ENCODE results near the gene RAI1.

RAI1 gene

GRCh38 chr17:17816240-17816814 is 135.1 kb downstream of the RAI1 start:
- no peaks in the 10 kb centered on the region for H3K9me3 ChIP-seq (ENCODE audit: low read depth, low read length)
- DNase-seq (ENCODE audit: low read depth, low spot score) = no peak
- peaks cover 81% of the 10 kb centered on the region for H3K36me3 ChIP-seq (ENCODE audit: insufficient read depth, low read length)
- no peak overlapping the region for H3K4me3 ChIP-seq
- no peak overlapping the region for H3K9ac ChIP-seq (ENCODE audit: insufficient read length)
- no peak overlapping the region for H3K27ac ChIP-seq
- TF ChIP-seq FOXP2 (optimal IDR thresholded peaks at IDR 0.05; ENCODE audit: control extremely low read depth, extremely low read length, insufficient read depth) (no peak), POLR2AphosphoS5 (IDR thresholded peaks at IDR 0.05; ENCODE audit: borderline replicate concordance, low read depth, low read length) (0 out of 2 replicates have a peak, but pooled peaks have one; percentile 7)

DNA sequence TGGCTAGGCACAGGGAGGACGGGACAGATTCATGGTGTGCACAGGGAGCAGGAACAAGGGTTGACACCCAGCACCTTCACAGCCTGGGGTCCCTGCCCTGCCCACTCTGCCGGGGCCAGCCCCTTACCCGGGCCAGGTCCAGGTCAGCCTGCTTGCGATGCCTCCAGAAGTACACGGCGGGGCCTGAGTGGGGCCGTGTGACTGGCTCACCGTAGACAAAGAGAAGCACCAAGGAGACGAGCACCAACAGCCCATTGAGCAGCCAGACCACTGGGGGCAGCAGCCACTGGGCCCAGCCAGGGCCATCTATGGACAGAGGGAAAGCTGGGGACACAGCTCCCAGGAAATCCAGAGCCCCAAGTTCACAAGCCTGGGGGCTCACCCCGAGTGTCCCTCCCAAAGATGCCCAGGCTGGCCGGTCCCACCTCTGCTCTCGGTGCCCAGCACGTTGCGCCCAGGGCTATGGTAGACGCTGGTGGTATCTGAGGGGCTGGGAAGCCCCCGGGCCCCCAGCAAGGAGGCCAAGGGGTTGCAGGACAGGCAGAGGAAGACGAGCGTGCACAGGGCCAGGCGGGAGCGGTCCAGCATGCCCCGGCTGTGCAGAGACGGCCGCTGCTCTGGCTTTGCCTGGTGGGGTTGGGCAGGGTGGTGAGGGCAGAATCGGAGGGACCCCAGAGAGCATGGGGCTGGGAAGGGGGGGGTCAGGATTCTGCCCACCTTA is 135.7 kb downstream of the RAI1 start:
- DNase-seq (ENCODE audit: low read depth, low spot score) = no peak
- Histone ChIP-seq H3K4me3 (no peak overlapping the region), H3K9ac (ENCODE audit: insufficient read length) (no peak overlapping the region), H3K27ac (no peak overlapping the region), H3K36me3 (ENCODE audit: insufficient read depth, low read length) (peaks cover 77% of the 10 kb centered on the region), H3K9me3 (ENCODE audit: low read depth, low read length) (no peaks in the 10 kb centered on the region)
- TF ChIP-seq FOXP2 (optimal IDR thresholded peaks at IDR 0.05; ENCODE audit: control extremely low read depth, extremely low read length, insufficient read depth) = no peak

DNA sequence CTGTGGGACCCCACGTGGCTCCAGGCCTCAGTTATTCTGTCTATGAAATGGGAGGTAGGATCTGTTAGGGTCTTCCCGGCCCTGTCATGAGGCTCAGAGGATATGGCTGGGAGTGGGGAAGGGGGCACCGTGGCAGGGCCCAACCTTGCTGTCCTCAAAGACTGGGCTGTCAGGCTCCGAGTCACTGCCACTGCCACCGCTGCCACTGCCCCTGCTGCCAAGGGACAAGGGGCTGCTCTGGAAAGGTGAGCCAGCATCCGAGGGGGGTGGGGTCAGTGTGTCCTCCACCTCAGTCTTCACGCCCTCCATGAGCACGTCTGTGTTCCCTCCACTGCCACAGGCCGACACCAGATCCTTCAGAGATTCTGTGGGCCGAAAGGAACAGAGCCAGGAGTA is 136.3 kb downstream of the RAI1 start:
- Histone ChIP-seq H3K9ac (ENCODE audit: insufficient read length) (no peak overlapping the region), H3K36me3 (ENCODE audit: insufficient read depth, low read length) (peaks cover 74% of the 10 kb centered on the region), H3K27ac (peak overlapping the region; percentile 36; the same call in 1 of the 2 replicates), H3K9me3 (ENCODE audit: low read depth, low read length) (no peaks in the 10 kb centered on the region), H3K4me3 (no peak overlapping the region)
- no peak for DNase-seq (ENCODE audit: low read depth, low spot score)
- TF ChIP-seq FOXP2 (optimal IDR thresholded peaks at IDR 0.05; ENCODE audit: control extremely low read depth, extremely low read length, insufficient read depth) (no peak), EZH2 (IDR thresholded peaks at IDR 0.05) (no peak)

DNA sequence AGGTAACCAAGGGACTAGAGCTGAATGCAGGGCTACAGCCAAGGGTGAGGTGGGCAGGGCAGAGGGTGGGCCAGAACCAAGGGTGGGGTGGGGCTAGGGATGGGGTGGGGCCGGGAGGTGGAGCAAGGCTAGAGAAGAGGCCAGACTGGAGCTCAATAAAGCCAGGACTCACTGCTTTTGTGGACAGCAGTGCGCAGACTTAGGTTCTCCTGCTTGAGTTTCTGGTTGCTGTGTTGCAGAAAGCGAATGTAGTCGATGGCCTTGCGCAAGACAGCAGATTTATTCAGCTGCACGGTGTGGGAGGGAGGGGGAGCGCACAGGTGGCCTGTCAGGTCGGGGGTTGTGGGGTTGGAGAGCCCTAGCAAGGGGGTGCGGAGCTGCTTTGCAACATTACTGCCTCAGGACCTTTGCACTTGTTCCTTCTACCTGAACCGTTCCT is 136.8 kb downstream of the RAI1 start:
- H3K9ac ChIP-seq (ENCODE audit: insufficient read length) = no peak overlapping the region
- TF ChIP-seq EZH2 (IDR thresholded peaks at IDR 0.05) (no peak), FOXP2 (optimal IDR thresholded peaks at IDR 0.05; ENCODE audit: control extremely low read depth, extremely low read length, insufficient read depth) (no peak), POLR2AphosphoS5 (IDR thresholded peaks at IDR 0.05; ENCODE audit: borderline replicate concordance, low read depth, low read length) (no peak)
- H3K9me3 ChIP-seq (ENCODE audit: low read depth, low read length) = no peaks in the 10 kb centered on the region
- H3K27ac ChIP-seq = no peak overlapping the region; the same call in 1 of the 2 replicates
- peaks cover 68% of the 10 kb centered on the region for H3K36me3 ChIP-seq (ENCODE audit: insufficient read depth, low read length)
- H3K4me3 ChIP-seq = no peak overlapping the region
- no peak for DNase-seq (ENCODE audit: low read depth, low spot score)

DNA sequence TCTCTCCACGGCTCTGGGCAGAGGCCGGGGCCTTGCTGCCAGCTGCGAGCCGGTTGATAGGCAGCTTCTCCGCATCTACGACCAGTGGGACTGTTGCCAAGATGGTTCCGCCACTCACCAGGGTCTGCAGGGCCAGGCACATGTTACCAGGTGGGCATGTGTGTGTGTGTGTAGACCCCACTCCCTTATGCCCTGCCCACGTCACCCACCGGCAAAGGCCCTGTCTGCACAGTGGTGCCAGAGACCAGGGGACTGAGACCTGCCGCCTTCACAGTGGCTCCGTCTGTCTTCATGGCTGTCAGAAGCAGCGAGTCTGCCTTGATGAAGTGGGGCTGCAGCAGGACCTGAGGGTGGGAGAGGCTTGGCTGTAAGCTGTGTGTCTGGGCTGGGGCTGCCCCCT is 137.9 kb downstream of the RAI1 start:
- peak overlapping the region; percentile 39; the same call in 1 of the 2 replicates for H3K27ac ChIP-seq
- H3K9ac ChIP-seq (ENCODE audit: insufficient read length) = no peak overlapping the region
- TF ChIP-seq FOXP2 (optimal IDR thresholded peaks at IDR 0.05; ENCODE audit: control extremely low read depth, extremely low read length, insufficient read depth) (no peak), POLR2AphosphoS5 (IDR thresholded peaks at IDR 0.05; ENCODE audit: borderline replicate concordance, low read depth, low read length) (no peak), EZH2 (IDR thresholded peaks at IDR 0.05) (no peak)
- no peak overlapping the region for H3K4me3 ChIP-seq
- no peaks in the 10 kb centered on the region for H3K9me3 ChIP-seq (ENCODE audit: low read depth, low read length)
- peaks cover 62% of the 10 kb centered on the region for H3K36me3 ChIP-seq (ENCODE audit: insufficient read depth, low read length)
- no peak for DNase-seq (ENCODE audit: low read depth, low spot score)

DNA sequence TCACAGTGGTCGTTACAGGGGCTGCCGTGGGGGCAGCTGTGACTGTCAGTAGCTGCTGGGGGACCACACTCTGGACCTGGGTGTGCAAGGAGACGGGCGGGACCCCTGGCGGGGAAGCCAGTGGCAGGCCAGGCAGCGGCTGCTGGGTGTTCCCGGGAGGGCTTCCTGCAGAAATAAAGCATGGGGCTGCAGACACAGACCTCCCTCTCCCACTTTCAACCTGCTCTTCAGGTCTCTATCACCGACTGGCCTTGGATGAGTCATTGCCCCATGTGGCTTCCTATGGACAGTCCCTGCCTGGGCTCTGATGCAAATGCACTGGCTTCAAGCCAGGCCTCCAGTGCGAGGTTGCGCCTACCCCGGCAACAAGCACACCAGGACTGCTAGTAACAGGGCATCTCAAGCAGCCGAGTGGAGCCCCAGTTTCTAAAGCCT is 138.3 kb downstream of the RAI1 start:
- no peak for TF ChIP-seq EZH2 (IDR thresholded peaks at IDR 0.05)
- no peak for TF ChIP-seq POLR2AphosphoS5 (IDR thresholded peaks at IDR 0.05; ENCODE audit: borderline replicate concordance, low read depth, low read length)
- TF ChIP-seq FOXP2 (optimal IDR thresholded peaks at IDR 0.05; ENCODE audit: control extremely low read depth, extremely low read length, insufficient read depth) = no peak
- Histone ChIP-seq H3K4me3 (no peak overlapping the region), H3K27ac (peak overlapping the region; percentile 25; the same call in 1 of the 2 replicates), H3K36me3 (ENCODE audit: insufficient read depth, low read length) (peaks cover 57% of the 10 kb centered on the region), H3K9me3 (ENCODE audit: low read depth, low read length) (no peaks in the 10 kb centered on the region), H3K9ac (ENCODE audit: insufficient read length) (no peak overlapping the region)
- no peak for DNase-seq (ENCODE audit: low read depth, low spot score)

GRCh38 chr17:17820046-17820445 is 138.8 kb downstream of the RAI1 start:
- no peaks in the 10 kb centered on the region for H3K9me3 ChIP-seq (ENCODE audit: low read depth, low read length)
- H3K9ac ChIP-seq (ENCODE audit: insufficient read length) = no peak overlapping the region
- H3K27ac ChIP-seq = peak overlapping the region; percentile 36
- TF ChIP-seq FOXP2 (optimal IDR thresholded peaks at IDR 0.05; ENCODE audit: control extremely low read depth, extremely low read length, insufficient read depth) (no peak), POLR2AphosphoS5 (IDR thresholded peaks at IDR 0.05; ENCODE audit: borderline replicate concordance, low read depth, low read length) (no peak), EZH2 (IDR thresholded peaks at IDR 0.05) (no peak)
- H3K4me3 ChIP-seq = no peak overlapping the region
- peaks cover 54% of the 10 kb centered on the region for H3K36me3 ChIP-seq (ENCODE audit: insufficient read depth, low read length)
- DNase-seq (ENCODE audit: low read depth, low spot score) = no peak

- Histone ChIP-seq H3K9me3 (ENCODE audit: low read depth, low read length) (no peaks in the 10 kb centered on the region), H3K4me3 (peak overlapping the region; percentile 86), H3K9ac (ENCODE audit: insufficient read length) (peak overlapping the region; percentile 77), H3K27ac (peak overlapping the region; percentile 67), H3K36me3 (ENCODE audit: insufficient read depth, low read length) (peaks cover 49% of the 10 kb centered on the region)
- no peak for DNase-seq (ENCODE audit: low read depth, low spot score)
- no peak for TF ChIP-seq FOXP2 (optimal IDR thresholded peaks at IDR 0.05; ENCODE audit: control extremely low read depth, extremely low read length, insufficient read depth)
- TF ChIP-seq EZH2 (IDR thresholded peaks at IDR 0.05) = no peak
- TF ChIP-seq POLR2AphosphoS5 (IDR thresholded peaks at IDR 0.05; ENCODE audit: borderline replicate concordance, low read depth, low read length) = no peak
Observed at GRCh38 chr17:17820463-17821158, 139.4 kb downstream of the RAI1 start.
